ENCODE measurements around the gene PRR36.

Gene PRR36

GRCh38 chr19:7916955-7917266, 42.7 kb upstream of the PRR36 start:
- Mint-ChIP-seq H3K36me3 (ENCODE audit: low read depth) (peaks cover 9% of the 10 kb centered on the region), H3K27ac (no peak overlapping the region), H3K9me3 (no peaks in the 10 kb centered on the region), H3K4me1 (peaks cover 38% of the 10 kb centered on the region), H3K27me3 (ENCODE audit: low read depth, poor library complexity) (peaks cover 63% of the 10 kb centered on the region), H3K4me3 (peak overlapping the region; percentile 81)
- TF ChIP-seq CTCF (IDR thresholded peaks at IDR 0.05) = no peak
- no peak for DNase-seq

DNA sequence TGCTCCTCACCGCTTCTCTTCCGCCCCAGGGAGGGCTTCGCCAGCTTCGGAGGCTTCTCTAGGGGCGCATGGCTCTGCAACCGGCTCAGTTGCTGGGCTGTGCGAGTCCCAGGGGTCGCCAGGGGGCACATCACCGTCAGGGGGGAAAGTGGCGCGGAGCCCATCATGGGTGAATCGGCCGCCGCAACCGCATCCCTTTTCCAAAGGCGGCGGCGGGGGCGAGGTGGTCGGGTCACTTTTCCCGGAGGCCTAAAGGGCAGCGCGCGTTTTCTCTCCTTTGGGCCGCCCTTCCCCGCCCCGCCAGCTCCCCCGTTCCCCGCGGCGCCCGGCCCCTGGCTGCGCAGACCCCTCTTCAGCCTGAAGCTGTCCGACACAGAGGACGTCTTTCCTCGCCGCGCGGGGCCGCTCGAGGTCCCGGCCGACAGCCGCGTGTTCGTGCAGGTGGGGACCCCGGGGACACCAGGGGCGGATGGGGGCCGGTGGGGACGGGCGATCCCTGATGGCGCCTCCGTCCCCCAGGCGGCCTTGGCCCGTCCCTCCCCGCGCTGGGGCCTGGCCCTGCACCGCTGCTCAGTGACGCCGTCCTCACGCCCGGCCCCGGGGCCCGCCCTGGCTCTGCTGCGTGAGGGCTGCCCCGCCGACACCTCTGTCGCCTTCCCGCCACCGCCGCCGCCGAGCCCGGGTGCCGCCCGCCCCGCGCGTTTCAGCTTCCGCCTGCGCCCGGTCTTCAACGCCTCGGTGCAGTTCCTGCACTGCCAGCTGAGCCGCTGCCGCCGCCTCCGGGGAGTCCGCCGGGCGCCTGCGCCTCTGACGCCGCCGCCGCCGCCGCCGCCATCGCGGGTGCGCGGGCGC, 42.1 kb upstream of the PRR36 start:
- Mint-ChIP-seq H3K36me3 (ENCODE audit: low read depth) (peaks cover 14% of the 10 kb centered on the region), H3K4me3 (peak overlapping the region; percentile 81), H3K4me1 (peaks cover 32% of the 10 kb centered on the region), H3K27ac (no peak overlapping the region), H3K27me3 (ENCODE audit: low read depth, poor library complexity) (peaks cover 63% of the 10 kb centered on the region), H3K9me3 (no peaks in the 10 kb centered on the region)
- DNase-seq = peak; percentile 65
- TF ChIP-seq CTCF (IDR thresholded peaks at IDR 0.05) = no peak

DNA sequence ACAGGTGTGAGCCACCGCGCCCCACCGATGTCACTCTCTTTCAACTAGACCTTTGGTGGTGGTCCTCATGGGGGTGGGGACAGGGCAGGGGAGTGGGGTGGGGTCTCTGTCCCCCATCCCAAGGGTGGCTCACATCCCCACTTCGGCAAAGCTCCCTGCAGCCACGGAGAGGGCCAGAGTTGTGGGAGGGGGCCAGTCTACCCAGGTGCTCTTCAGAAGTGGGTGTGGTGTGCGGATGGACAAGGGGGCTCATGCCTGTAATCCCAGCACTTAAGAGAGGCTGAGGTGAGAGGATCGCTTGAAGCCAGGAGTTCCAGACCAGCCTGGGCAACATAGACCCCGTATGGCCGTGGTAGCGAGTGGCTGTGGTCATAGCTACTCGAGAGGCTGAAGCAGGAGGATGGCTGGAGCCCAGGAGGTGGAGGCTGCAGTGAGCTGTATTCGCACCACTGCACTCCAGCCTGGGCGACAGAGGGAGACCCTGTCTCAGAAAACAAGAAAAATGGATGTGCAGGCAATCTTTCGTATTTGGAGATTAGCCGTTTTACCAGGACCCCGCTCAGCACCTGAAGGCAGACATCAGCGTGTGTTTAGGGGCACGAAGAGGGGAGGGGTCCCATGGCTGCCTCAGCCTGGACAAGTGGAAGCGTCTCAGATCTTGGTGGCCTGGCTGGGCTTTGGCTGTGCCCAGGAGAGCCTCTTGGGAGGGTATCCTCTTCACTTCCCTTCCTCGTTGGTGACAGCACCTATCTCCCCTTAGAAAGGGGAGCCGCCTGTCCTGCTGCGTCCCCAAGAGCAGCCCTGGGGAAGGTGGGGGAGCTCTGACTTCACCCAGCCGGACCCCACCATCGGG, 41.3 kb upstream of the PRR36 start:
- Mint-ChIP-seq H3K27ac (no peak overlapping the region), H3K4me1 (peaks cover 25% of the 10 kb centered on the region), H3K36me3 (ENCODE audit: low read depth) (peaks cover 19% of the 10 kb centered on the region), H3K27me3 (ENCODE audit: low read depth, poor library complexity) (peaks cover 63% of the 10 kb centered on the region), H3K9me3 (no peaks in the 10 kb centered on the region), H3K4me3 (peak overlapping the region; percentile 63)
- DNase-seq = no peak
- no peak for TF ChIP-seq CTCF (IDR thresholded peaks at IDR 0.05)

- TF ChIP-seq CTCF (IDR thresholded peaks at IDR 0.05) = no peak
- Mint-ChIP-seq H3K27me3 (ENCODE audit: low read depth, poor library complexity) (peaks cover 58% of the 10 kb centered on the region), H3K36me3 (ENCODE audit: low read depth) (peaks cover 20% of the 10 kb centered on the region), H3K4me3 (peak within 1 kb of the TSS; percentile 63), H3K9me3 (no peaks in the 10 kb centered on the region), H3K27ac (no peak within 1 kb of the TSS), H3K4me1 (peaks cover 20% of the 10 kb centered on the region)
- no peak for DNase-seq
Measured at GRCh38 chr19:7914598-7915045, 40.4 kb upstream of the PRR36 start, which contains the start of gene TGFBR3L. Gene TGFBR3L, plus strand, starts transcription at chr19:7914830.

GRCh38 chr19:7914099-7914498, 39.9 kb upstream of the PRR36 start:
- peaks cover 20% of the 10 kb centered on the region for H3K36me3 Mint-ChIP-seq (ENCODE audit: low read depth)
- H3K4me1 Mint-ChIP-seq = peaks cover 18% of the 10 kb centered on the region
- H3K27me3 Mint-ChIP-seq (ENCODE audit: low read depth, poor library complexity) = peaks cover 56% of the 10 kb centered on the region
- DNase-seq = no peak
- no peaks in the 10 kb centered on the region for H3K9me3 Mint-ChIP-seq
- no peak overlapping the region for H3K27ac Mint-ChIP-seq
- H3K4me3 Mint-ChIP-seq = no peak overlapping the region
- no peak for TF ChIP-seq CTCF (IDR thresholded peaks at IDR 0.05)

All from nephron progenitor cell (in vitro differentiated cells).